ENCODE measurements around the gene LSM3. TPM values are rescaled to one million over a fixed set of nuclear protein-coding genes. Genes with fewer than 3 reads are reported as not detected.

The LSM3 gene
- 10.5 TPM for polyA plus RNA-seq (ENCODE audit: insufficient read length)

DNA sequence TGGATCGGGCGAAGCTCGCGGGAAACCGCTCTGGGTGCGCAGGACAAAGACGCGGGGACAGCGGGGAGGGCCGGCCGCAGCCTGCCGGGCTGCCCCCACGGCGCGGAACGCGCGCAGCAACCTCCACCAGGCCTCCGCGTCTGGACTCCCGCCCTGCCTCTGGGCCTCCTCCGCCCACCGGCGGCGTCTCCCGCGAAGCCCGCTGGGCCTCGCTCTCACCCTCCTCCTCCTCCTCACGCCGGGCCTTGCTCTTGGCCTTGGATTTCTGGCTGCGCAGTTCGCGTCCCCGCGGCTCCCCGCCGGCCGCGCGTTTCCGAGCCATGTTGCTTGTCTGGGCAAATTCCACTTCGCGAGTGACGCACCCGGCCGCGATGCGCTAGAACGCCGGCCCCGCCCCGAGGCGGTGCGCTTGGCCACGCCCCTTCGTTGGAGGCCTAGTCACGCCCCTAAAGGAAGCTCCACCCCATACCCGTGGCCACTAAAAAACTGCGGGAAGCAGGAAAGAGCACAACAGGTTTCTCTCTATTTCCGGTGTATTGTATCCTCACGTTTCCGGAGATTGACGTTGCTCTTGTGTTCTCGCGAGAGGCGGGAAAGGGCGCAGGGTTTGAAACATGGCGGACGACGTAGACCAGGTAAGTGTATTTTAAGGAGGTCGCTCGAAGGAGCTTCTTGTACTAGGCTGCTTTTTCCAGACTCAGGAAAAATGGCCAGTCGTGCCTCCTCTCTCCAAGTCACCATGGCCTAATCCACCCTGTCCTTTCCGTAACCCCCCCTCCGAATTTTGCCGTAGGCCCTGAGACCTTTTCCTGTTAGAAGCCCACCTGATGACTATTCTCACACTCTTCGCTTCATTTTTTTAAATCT lies at the start of gene LSM3, which contains the start of gene XPC:
LSM3 (plus strand) TSS at position 571 of the 867 bp plus-strand sequence; CDS start at position 615, 44 bp downstream.
XPC (minus strand) TSS at position 355 of the 867 bp plus-strand sequence; CDS start at position 322, 33 bp downstream.
- DNase-seq, result peak; percentile 98

GRCh38 chr3:14129296-14129695 lies 49.3 kb upstream of the LSM3 start:
- no peak for DNase-seq

- DNase-seq, result no peak
Measured at GRCh38 chr3:14130230-14130629, 48.4 kb upstream of the LSM3 start.

DNA sequence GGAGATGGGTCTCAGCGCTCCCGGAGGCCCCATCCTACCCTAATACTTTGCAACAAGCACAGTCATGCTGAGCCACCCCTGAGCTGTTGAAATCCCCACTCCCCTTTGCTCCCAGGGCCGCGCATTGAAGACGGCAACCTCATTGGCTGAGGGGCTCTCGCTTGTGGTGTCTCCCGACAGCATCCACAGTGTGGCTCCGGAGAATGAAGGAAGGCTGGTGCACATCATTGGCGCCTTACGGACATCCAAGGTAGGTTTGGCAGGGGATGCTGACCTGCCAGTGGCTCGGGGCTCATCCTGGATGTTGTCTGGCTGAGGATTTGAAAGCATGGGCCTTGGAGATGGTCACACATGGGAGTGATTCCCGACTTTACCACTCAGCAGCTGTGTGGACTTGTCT lies 47.9 kb upstream of the LSM3 start:
- DNase-seq, result no peak

- DNase-seq, result no peak
Measured at GRCh38 chr3:14131134-14131533, 47.5 kb upstream of the LSM3 start.

- no peak for DNase-seq
Measured at GRCh38 chr3:14132120-14132519, 46.5 kb upstream of the LSM3 start.

DNA sequence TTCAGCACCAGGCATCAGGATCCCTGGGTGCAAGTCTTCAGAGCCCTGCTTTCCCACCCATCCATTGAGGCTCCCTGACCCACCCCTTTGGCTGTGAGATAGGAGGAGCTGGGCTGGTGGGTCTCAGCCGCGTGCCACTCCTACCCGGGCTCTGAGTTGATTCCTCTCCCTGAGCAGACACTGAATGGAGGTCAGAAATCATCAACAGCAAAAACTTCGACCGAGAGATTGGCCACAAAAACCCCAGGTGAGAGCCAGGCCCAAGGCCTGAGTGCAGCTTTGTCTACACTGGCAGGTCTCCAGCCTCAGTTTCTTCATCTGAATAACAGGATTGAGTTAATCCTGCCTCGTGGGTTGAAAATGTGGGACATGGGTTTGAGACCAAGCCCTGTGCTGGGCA lies 45.9 kb upstream of the LSM3 start:
- no peak for DNase-seq

GRCh38 chr3:14133188-14133800 lies 45.3 kb upstream of the LSM3 start:
- DNase-seq, result no peak

- no peak for DNase-seq
Measured at GRCh38 chr3:14133876-14134275, 44.7 kb upstream of the LSM3 start.

GRCh38 chr3:14134291-14134690 lies 44.3 kb upstream of the LSM3 start:
- no peak for DNase-seq

GRCh38 chr3:14135581-14135980 lies 43.0 kb upstream of the LSM3 start:
- no peak for DNase-seq

DNA sequence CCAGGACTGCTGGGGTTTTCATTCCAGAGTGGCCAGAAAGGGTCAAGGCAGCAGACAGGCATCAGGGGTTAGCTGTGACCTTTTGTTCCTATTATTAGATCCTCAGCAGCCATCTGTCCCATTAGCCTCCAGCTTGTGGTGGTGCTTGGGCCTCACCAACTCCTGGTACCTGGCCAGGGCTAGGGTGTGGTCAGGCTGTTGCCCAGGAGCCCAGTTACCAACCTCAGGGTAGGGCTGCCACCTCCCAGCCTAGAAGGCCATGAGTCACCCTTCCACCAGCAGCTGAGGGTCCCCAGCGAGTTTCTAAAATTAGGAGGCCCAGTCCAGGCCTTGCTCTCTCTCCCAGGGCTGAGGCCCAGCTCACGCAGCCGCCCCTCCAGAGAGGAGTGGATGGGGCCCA lies 41.6 kb upstream of the LSM3 start:
- no peak for DNase-seq

GRCh38 chr3:14137445-14137844 lies 41.2 kb upstream of the LSM3 start:
- DNase-seq, result no peak

- DNase-seq, result no peak
Measured at GRCh38 chr3:14138109-14138877, 40.3 kb upstream of the LSM3 start.

GRCh38 chr3:14138878-14139655 lies 39.5 kb upstream of the LSM3 start:
- no peak for DNase-seq

DNA sequence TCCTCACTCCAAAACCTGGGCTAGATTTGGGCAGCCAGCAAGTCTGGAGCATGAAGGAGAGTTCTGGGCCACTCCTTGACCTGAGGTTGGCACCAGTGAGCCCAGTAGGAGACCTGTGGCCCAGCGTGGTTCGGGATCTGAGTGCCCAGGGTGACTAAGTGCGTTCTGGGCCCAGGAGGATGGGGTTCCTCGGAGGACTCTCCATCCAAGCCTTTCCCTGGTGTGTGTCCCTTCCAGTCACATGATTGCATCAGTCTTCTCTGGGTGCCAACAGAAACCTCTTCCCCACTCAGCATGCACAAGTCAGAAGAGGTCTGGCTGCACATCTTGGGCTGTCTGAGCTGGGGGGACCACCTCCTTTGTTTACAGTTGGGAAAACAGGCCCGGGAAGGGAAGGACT lies 38.8 kb upstream of the LSM3 start:
- DNase-seq, result no peak

- no peak for DNase-seq
Measured at GRCh38 chr3:14140668-14141067, 37.9 kb upstream of the LSM3 start.

- no peak for DNase-seq
Measured at GRCh38 chr3:14141144-14141543, 37.5 kb upstream of the LSM3 start.

GRCh38 chr3:14141602-14142341 lies 36.8 kb upstream of the LSM3 start:
- no peak for DNase-seq

- no peak for DNase-seq
Measured at GRCh38 chr3:14142567-14143270, 35.9 kb upstream of the LSM3 start.
